Stimulated activated naive CD4-positive, alpha-beta T cell treated with Interleukin-2 at 50 U/mL for 16 hours (primary cell): ENCODE data around the gene ZNF789.

Experiments
- DNase-seq: peaks from one replicate; lab custom pipeline; 2025; lab: John Stamatoyannopoulos, UW

The ZNF789 gene

GRCh38 chr7:99504603-99505323 lies 32.1 kb downstream of the ZNF789 start, which contains the start of gene ZKSCAN5:
Gene ZKSCAN5, plus strand, starts transcription at chr7:99504662. Its CDS starts 1,383 bp downstream, at chr7:99506045.
- DNase-seq, result peak; percentile 96

- no peak for DNase-seq
Observed at GRCh38 chr7:99505324-99505662, 32.6 kb downstream of the ZNF789 start.

- no peak for DNase-seq
Observed at GRCh38 chr7:99514050-99514449, 41.4 kb downstream of the ZNF789 start.

GRCh38 chr7:99521399-99521798 lies 48.7 kb downstream of the ZNF789 start:
- DNase-seq, result no peak

- no peak for DNase-seq
Observed at GRCh38 chr7:99525713-99526440, 53.2 kb downstream of the ZNF789 start.

- DNase-seq, result no peak
Observed at GRCh38 chr7:99531354-99531765, 58.7 kb downstream of the ZNF789 start.

- no peak for DNase-seq
Observed at GRCh38 chr7:99535667-99536066, 63.0 kb downstream of the ZNF789 start.
